Right atrium auricular region (tissue), 2 donors: ENCODE results near the gene SEC31A. TPM values are rescaled to one million over a fixed set of nuclear protein-coding genes. Genes with fewer than 3 reads are reported as not detected.
A peak's percentile ranks its signal among the peaks of the same experiment; 100 is the strongest.

Experiments
- DNase-seq: peaks from one replicate; pipeline ENCODE4 v3.0.0-alpha.2; 2019; ENCODE audit warnings: low spot score
- H3K27ac ChIP-seq, 2 donors: fragments of 200-600 bp; sonication (generic); 1 replicate in 1 of 2; 2 replicates in 1 of 2; pipeline ENCODE4 v1.5.1; 2016 to 2019
- H3K27me3 ChIP-seq, 2 donors: fragments of 200-600 bp; sonication (generic); one replicate each; pipeline versions ENCODE4 v1.5.1 to v1.6.0; 2017 to 2019
- H3K36me3 ChIP-seq: fragments of 200-600 bp; sonication (generic); one replicate; pipeline ENCODE4 v1.5.1; 2016
- H3K4me1 ChIP-seq, 2 donors: fragments of 200-600 bp; sonication (generic); one replicate each; pipeline versions ENCODE4 v1.5.1 to v1.6.0; 2017 to 2019
- H3K4me3 ChIP-seq, 2 donors: fragments of 200-600 bp; sonication (generic); 1 replicate in 1 of 2; 2 replicates in 1 of 2; pipeline ENCODE4 v1.5.1; 2017 to 2019; ENCODE audit warnings: mild to moderate bottlenecking in 1 of 2, moderate library complexity in 1 of 2
- H3K9me3 ChIP-seq, 2 donors: fragments of 200-600 bp; sonication (generic); one replicate each; pipeline ENCODE4 v1.5.1; 2019
- total RNA-seq, 2 donors: library from RNA; depleted of rRNA; stranded (reverse); fragments of >200 nt; gene quantifications; one replicate each; pipeline ENCODE4 v1.1.0, GENCODE V29; 2016
- TF ChIP-seq, protein P1 (sequence below), 2 donors: fragments of 200-600 bp; sonication (generic); IDR thresholded peaks; one replicate each; pipeline ENCODE4 v1.5.1; 2019; ENCODE audit warnings: antibody characterized with exemption in 2 of 2

SEC31A gene, protein sequence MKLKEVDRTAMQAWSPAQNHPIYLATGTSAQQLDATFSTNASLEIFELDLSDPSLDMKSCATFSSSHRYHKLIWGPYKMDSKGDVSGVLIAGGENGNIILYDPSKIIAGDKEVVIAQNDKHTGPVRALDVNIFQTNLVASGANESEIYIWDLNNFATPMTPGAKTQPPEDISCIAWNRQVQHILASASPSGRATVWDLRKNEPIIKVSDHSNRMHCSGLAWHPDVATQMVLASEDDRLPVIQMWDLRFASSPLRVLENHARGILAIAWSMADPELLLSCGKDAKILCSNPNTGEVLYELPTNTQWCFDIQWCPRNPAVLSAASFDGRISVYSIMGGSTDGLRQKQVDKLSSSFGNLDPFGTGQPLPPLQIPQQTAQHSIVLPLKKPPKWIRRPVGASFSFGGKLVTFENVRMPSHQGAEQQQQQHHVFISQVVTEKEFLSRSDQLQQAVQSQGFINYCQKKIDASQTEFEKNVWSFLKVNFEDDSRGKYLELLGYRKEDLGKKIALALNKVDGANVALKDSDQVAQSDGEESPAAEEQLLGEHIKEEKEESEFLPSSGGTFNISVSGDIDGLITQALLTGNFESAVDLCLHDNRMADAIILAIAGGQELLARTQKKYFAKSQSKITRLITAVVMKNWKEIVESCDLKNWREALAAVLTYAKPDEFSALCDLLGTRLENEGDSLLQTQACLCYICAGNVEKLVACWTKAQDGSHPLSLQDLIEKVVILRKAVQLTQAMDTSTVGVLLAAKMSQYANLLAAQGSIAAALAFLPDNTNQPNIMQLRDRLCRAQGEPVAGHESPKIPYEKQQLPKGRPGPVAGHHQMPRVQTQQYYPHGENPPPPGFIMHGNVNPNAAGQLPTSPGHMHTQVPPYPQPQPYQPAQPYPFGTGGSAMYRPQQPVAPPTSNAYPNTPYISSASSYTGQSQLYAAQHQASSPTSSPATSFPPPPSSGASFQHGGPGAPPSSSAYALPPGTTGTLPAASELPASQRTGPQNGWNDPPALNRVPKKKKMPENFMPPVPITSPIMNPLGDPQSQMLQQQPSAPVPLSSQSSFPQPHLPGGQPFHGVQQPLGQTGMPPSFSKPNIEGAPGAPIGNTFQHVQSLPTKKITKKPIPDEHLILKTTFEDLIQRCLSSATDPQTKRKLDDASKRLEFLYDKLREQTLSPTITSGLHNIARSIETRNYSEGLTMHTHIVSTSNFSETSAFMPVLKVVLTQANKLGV
- total RNA-seq = 100 to 1,000 TPM; 107 to 116 TPM

DNA sequence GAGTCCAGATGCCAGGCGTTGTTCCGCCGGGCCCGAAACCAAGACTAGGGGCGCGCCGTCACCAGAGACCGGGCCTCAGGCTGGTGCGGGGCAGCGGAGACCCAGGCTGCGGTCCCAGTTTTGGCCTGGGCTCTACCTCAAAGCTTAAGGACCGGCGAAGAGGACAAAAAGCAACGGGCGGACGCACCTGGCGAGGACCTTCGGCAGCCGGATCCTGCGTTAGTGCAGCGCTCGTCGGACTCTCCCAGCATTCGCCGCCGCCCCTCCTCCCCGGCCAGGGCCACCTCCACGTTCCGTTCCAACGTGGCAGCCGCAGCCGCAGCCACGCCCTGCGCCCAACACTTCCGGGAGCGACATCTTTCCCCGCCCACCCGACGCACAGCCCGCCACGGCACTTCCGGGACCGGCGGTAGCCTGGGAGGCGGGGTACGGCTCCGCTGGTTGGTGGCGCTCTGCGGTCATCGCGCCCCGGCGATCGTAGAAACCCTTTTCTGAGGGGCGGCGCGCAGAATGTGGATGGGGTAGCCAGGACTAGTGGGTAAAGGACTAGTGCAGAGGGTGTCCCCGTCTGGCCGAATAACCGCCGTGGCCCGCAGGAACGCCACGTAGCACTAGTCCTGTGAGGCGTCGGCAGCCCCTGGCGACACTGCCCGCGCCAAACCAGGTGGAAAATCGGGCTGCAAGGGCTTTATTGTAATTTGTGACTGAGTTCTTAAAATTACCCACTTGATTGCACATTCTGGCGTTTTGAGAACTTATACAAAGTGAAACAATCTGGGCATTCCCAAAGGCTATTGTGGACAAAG, at the start of gene SEC31A:
Gene SEC31A (minus strand): TSS at position 253 of the 806 bp plus-strand sequence. CDS start 9,217 bp downstream, outside the sequence.
- DNase-seq = peak; percentile 92
- H3K4me3 ChIP-seq = peak within 1 kb of the TSS; percentile 83 to 87
- H3K36me3 ChIP-seq = peaks cover 15% of the 10 kb centered on the region
- H3K27ac ChIP-seq = peak within 1 kb of the TSS; percentile 97 to 98
- H3K4me1 ChIP-seq = peaks cover 0 to 30% of the 10 kb centered on the region in 2 donors
- no peaks in the 10 kb centered on the region for H3K9me3 ChIP-seq
- H3K27me3 ChIP-seq = no peaks in the 10 kb centered on the region
- TF ChIP-seq, protein P1, sequence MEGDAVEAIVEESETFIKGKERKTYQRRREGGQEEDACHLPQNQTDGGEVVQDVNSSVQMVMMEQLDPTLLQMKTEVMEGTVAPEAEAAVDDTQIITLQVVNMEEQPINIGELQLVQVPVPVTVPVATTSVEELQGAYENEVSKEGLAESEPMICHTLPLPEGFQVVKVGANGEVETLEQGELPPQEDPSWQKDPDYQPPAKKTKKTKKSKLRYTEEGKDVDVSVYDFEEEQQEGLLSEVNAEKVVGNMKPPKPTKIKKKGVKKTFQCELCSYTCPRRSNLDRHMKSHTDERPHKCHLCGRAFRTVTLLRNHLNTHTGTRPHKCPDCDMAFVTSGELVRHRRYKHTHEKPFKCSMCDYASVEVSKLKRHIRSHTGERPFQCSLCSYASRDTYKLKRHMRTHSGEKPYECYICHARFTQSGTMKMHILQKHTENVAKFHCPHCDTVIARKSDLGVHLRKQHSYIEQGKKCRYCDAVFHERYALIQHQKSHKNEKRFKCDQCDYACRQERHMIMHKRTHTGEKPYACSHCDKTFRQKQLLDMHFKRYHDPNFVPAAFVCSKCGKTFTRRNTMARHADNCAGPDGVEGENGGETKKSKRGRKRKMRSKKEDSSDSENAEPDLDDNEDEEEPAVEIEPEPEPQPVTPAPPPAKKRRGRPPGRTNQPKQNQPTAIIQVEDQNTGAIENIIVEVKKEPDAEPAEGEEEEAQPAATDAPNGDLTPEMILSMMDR (IDR thresholded peaks at IDR 0.05) = peak in 1 of 2 donors; percentile 38

DNA sequence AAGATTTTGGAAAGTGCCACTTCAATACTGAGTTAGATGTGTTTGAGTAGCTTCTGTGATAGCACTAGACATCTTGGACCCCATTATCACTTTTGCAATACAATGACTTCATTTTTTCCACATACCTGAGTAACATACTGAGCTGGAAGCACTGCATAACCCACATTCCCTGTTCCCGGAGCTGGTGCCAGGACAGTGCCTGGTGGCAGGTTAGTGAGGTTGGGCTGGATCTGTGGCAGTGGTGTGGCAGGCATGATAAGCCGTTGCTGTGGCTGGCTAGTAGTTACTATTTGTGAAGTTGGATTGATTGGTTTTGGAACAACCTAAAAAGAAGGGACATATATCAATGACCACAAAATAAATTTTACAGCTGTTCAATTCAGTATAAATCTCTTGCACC, 48.5 kb upstream of the SEC31A start:
- Histone ChIP-seq H3K4me1 (no peaks in the 10 kb centered on the region), H3K36me3 (peaks cover 19% of the 10 kb centered on the region), H3K4me3 (no peak overlapping the region), H3K27ac (no peak overlapping the region), H3K27me3 (no peaks in the 10 kb centered on the region), H3K9me3 (no peaks in the 10 kb centered on the region)
- no peak for DNase-seq
- TF ChIP-seq, protein P1 (IDR thresholded peaks at IDR 0.05) = no peak

DNA sequence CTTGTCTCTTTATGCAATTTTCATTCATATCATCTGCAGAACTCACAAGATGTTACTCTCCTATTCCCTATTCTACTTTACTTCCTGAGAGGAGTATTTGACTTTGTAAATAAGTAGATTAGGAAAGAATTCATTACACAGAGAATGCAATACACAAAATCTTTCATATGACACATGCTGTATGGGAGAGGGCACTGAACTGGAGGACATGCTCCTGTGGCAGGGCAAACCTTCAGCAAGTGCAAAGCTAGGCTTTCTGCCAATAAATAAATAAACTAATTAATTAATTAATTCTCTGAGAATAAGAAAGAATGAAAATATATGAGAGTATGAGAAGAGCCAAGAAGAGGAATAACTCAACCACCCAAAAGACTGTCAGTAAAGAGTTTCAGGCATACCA, 43.5 kb upstream of the SEC31A start:
- no peaks in the 10 kb centered on the region for H3K27me3 ChIP-seq
- no peak overlapping the region for H3K4me3 ChIP-seq
- H3K9me3 ChIP-seq = no peaks in the 10 kb centered on the region
- H3K36me3 ChIP-seq = peaks cover 18% of the 10 kb centered on the region
- TF ChIP-seq, protein P1 (IDR thresholded peaks at IDR 0.05) = no peak
- no peak overlapping the region for H3K27ac ChIP-seq
- DNase-seq = no peak
- no peaks in the 10 kb centered on the region for H3K4me1 ChIP-seq

DNA sequence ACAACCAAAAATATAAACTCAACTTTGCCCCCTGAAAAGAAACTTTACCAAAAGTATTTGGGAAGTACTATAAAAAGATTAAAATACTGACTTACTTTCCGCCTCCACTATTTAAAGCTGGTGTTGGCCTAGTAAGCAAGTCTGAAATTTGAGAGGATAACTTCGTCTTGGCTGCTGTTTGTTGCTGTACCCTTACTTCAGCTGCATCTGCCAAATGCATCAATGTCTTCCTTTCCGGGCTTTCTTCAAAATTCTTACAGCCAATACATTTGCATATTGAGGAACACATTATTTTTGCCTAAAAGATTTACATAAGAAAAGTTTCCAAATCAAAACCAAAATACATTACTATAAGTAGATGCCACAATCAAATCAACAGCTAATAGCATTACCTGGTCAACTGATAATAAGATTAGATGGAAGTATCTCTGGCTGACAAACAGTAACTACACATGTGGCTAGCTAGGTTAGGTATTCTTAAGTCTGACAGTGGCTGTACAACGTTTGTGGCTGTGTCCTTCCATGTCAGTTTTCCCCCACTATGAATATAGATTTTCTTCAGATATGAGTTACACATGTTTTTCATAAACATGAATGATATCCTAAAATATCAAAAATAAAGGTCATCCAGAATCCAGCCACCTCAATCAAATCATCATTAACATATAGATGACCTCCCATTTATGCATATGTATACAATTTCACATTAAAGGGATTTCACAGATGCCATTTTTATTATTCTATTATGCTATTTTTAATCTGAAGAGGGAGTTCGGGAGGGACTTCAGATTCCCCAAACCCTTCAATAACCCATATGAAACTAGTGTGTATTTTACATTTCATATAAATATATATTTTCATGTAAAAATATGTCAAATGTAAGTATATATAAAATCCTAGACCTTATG, 40.1 kb upstream of the SEC31A start:
- no peak for DNase-seq
- Histone ChIP-seq H3K4me3 (no peak overlapping the region), H3K4me1 (no peaks in the 10 kb centered on the region), H3K27ac (no peak overlapping the region), H3K27me3 (no peaks in the 10 kb centered on the region), H3K36me3 (no peaks in the 10 kb centered on the region), H3K9me3 (no peaks in the 10 kb centered on the region)
- TF ChIP-seq, protein P1 (IDR thresholded peaks at IDR 0.05) = no peak
